GM12878 (cell line): ENCODE measurements around the gene RALGAPA2. TPM values are rescaled to one million over a fixed set of nuclear protein-coding genes. Genes with fewer than 3 reads are reported as not detected.

ENCODE experiments used
- ATAC-seq: fragments of 200-7000 bp; cut with Tn5 transposase; 3 replicates; pipeline ENCODE4 v1.9.1; 2020; ENCODE audit warnings: mild to moderate bottlenecking, moderate library complexity
- BruUV-seq: library from RNA; stranded (reverse); fragments of 400-500 nt; replicated peaks from 2 replicates; lab custom pipeline; 2021; lab: Mats Ljungman, UMichigan
- CTCF ChIA-PET: fragments of 300-600 bp; sonication (Branson Sonifier 250); formaldehyde crosslinking; extraction: SDS; loops from one replicate; lab custom pipeline; 2021; ENCODE audit warnings: inconsistent platforms; lab: Yijun Ruan, JAX
- POLR2A ChIA-PET: fragments of 350-600 bp; formaldehyde crosslinking; extraction: SDS; loops from one replicate; lab custom pipeline; 2021; ENCODE audit warnings: inconsistent platforms; lab: Charles Lee
- RAD21 ChIA-PET: fragments of 300-600 bp; sonication (Branson Sonifier 250); formaldehyde crosslinking; loops from one replicate; lab custom pipeline; 2023; ENCODE audit warnings: antibody characterized with exemption; ENCODE audit not compliant: unreplicated experiment; lab: Charles Lee
- SMC1A ChIA-PET: fragments of 300-600 bp; sonication (Branson Sonifier 250); formaldehyde crosslinking; loops from one replicate; lab custom pipeline; 2023; ENCODE audit not compliant: unreplicated experiment, uncharacterized antibody; lab: Charles Lee
- DNase-seq: peaks from one replicate; pipeline ENCODE4 v3.0.0-alpha.2; 2011; ENCODE audit warnings: low read depth, low spot score
- FAIRE-seq: peaks from 3 replicates; lab custom pipeline; 2011; peaks lifted over from hg19 to GRCh38; lab: Jason Lieb, UNC
- H2AFZ ChIP-seq: 2 replicates; pipeline ENCODE4 v1.6.0; 2011; ENCODE audit warnings: low read depth, low read length, control low read depth; ENCODE audit not compliant: control insufficient read depth
- H3K27ac ChIP-seq: 2 replicates; pipeline ENCODE4 v1.5.1; 2011; ENCODE audit warnings: control low read depth; ENCODE audit not compliant: control insufficient read depth, insufficient read depth
- H3K27me3 ChIP-seq, 2 experiments: replicated peaks in 1 of 2; 2 replicates each; pipeline versions ENCODE4 v1.6.0 to v1.6.1; 2011; ENCODE audit warnings: low read length in 1 of 2; ENCODE audit not compliant: control insufficient read depth in 2 of 2, insufficient read depth in 2 of 2
- H3K36me3 ChIP-seq, 2 experiments: 2 replicates each; pipeline ENCODE4 v1.5.1; 2011; ENCODE audit warnings: low read length in 1 of 2; ENCODE audit not compliant: control insufficient read depth in 2 of 2, insufficient read depth in 2 of 2
- H3K4me1 ChIP-seq: 2 replicates; pipeline ENCODE4 v1.6.1; 2011; ENCODE audit warnings: mild to moderate bottlenecking, low read length, moderate library complexity, mixed read lengths; ENCODE audit not compliant: control insufficient read depth, insufficient read depth
- H3K4me2 ChIP-seq: 2 replicates; pipeline ENCODE4 v1.6.0; 2011; ENCODE audit warnings: control low read depth; ENCODE audit not compliant: control insufficient read depth, insufficient read depth
- H3K4me3 ChIP-seq: fragments of 200-600 bp; sonication (generic); 2 replicates; pipeline ENCODE4 v1.5.1; 2016
- H3K79me2 ChIP-seq: 2 replicates; pipeline ENCODE4 v1.6.0; 2011; ENCODE audit warnings: low read length; ENCODE audit not compliant: control insufficient read depth, insufficient read depth
- H3K9ac ChIP-seq: 2 replicates; pipeline ENCODE4 v1.8.0; 2011; ENCODE audit warnings: low read length, control low read depth, mixed read lengths; ENCODE audit not compliant: control insufficient read depth, insufficient read depth
- H3K9me3 ChIP-seq: replicated peaks from 3 replicates; pipeline ENCODE4 v1.5.1; 2011; ENCODE audit warnings: mild to moderate bottlenecking, low read length; ENCODE audit not compliant: control insufficient read depth, insufficient read depth
- H4K20me1 ChIP-seq: 2 replicates; pipeline ENCODE4 v1.6.0; 2011; ENCODE audit not compliant: control insufficient read depth, insufficient read depth
- CUX1 ChIP-seq: IDR thresholded peaks from 2 replicates; pipeline ENCODE4 v1.6.1; 2012; ENCODE audit warnings: improper control_type of control experiment, low read depth, low read length; ENCODE audit not compliant: insufficient replicate concordance
- EZH2 ChIP-seq: IDR thresholded peaks from 2 replicates; pipeline ENCODE4 v1.6.1; 2012; ENCODE audit warnings: low read depth, mild to moderate bottlenecking, control low read depth, inconsistent platforms, low read length, borderline replicate concordance; ENCODE audit not compliant: control insufficient read depth
- GABPA ChIP-seq: IDR thresholded peaks from 2 replicates; pipeline ENCODE4 v1.6.1; 2014; ENCODE audit warnings: antibody characterized with exemption, low read depth, mild to moderate bottlenecking, inconsistent platforms
- IRF3 ChIP-seq: fragments of 450-650 bp; IDR thresholded peaks from 2 replicates; pipeline ENCODE4 v1.6.1; 2014; ENCODE audit warnings: mild to moderate bottlenecking
- IRF4 ChIP-seq: IDR thresholded peaks from 2 replicates; pipeline ENCODE4 v1.6.1; 2011; ENCODE audit warnings: low read depth, low read length
- NFXL1 ChIP-seq: fragments of 450-650 bp; IDR thresholded peaks from 2 replicates; pipeline ENCODE4 v1.6.1; 2017; ENCODE audit warnings: antibody characterized with exemption, mild to moderate bottlenecking, borderline replicate concordance
- NR2C1 ChIP-seq: fragments of 450-650 bp; IDR thresholded peaks from 2 replicates; pipeline ENCODE4 v1.6.1; 2017; ENCODE audit warnings: antibody characterized with exemption, mild to moderate bottlenecking, moderate library complexity
- PKNOX1 ChIP-seq: fragments of 450-650 bp; IDR thresholded peaks from 2 replicates; pipeline ENCODE4 v1.6.1; 2016; ENCODE audit warnings: mild to moderate bottlenecking
- SMAD5 ChIP-seq: IDR thresholded peaks from 2 replicates; pipeline ENCODE4 v1.6.1; 2016; ENCODE audit warnings: antibody characterized with exemption, low read depth
- SREBF1 ChIP-seq: IDR thresholded peaks from 2 replicates; pipeline ENCODE4 v1.6.1; 2012; ENCODE audit warnings: mild to moderate bottlenecking, low read length
- STAT1 ChIP-seq: fragments of 450-650 bp; conservative IDR thresholded peaks from 2 replicates; pipeline ENCODE4 v1.6.1; 2014; ENCODE audit warnings: antibody characterized with exemption, mild to moderate bottlenecking
- ZNF622 ChIP-seq: fragments of 450-650 bp; IDR thresholded peaks from 2 replicates; pipeline ENCODE4 v1.6.1; 2017; ENCODE audit warnings: mild to moderate bottlenecking, inconsistent platforms
- ZNF687 ChIP-seq: fragments of 450-650 bp; IDR thresholded peaks from 2 replicates; pipeline ENCODE4 v1.6.1; 2017; ENCODE audit warnings: mild to moderate bottlenecking, moderate library complexity
- WGBS: methylation state at CpG from one replicate; pipeline ENCODE4 v1.1.6; 2016; ENCODE audit warnings: low lambda C conversion rate; ENCODE audit not compliant: insufficient replicate concordance, insufficient coverage; ENCODE audit errors: missing lambda C conversion rate; 5-methylcytosine and 5-hydroxymethylcytosine counted together
- in situ Hi-C: fragments of 300-500 bp; cut with MboI; formaldehyde crosslinking; loops from 9 replicates; pipeline ENCODE4 v1.14.3; 2018; ENCODE audit warnings: mixed read lengths
- intact Hi-C: fragments of 100-400 bp; cut with micrococcal nuclease; formaldehyde crosslinking; loops from one replicate; pipeline ENCODE4 v1.14.2; 2022; ENCODE audit not compliant: unreplicated experiment
- polyA plus RNA-seq, 11 experiments: library from polyadenylated mRNA; depleted of rRNA in 4 of 11; unstranded in 6 of 11; stranded (reverse) in 5 of 11; fragments of >200 nt; fragmentation: Nextera tagmentation in 4 of 11; fragmentation: Illumina TruSeq in 1 of 11; extraction: Ambion mirVana in 4 of 11; extraction: Trizol in 1 of 11; gene quantifications; 1 replicate in 1 of 11; 2 replicates in 10 of 11; pipeline versions ENCODE4 v1.2.1 to v1.2.3, GENCODE V29; 2011 to 2016; ENCODE audit warnings: inconsistent platforms in 2 of 11, missing spikeins in 2 of 11, low read depth in 1 of 11
- total RNA-seq, 4 experiments: library from RNA; depleted of rRNA in 3 of 4; stranded (reverse); fragments of >200 nt in 3 of 4; fragmentation: Illumina TruSeq in 1 of 4; extraction: Trizol in 1 of 4; gene quantifications; 2 replicates each; pipeline versions ENCODE4 v1.2.1 to v1.2.3, GENCODE V29; 2013 to 2021

Gene RALGAPA2
- total and polyA plus RNA-seq, 10 of the 15 experiments (the other 5 are each of a cell fraction or from before 2014, with no cell fraction given), result 2.9 to 29.4 (median 19.6) TPM

GRCh38 chr20:20505554-20505953 is 206.9 kb downstream of the RALGAPA2 start:
- FAIRE-seq, result no peak
- no peak for DNase-seq
- TF ChIP-seq ZNF687 (no peak), IRF3 (no peak), IRF4 (no peak), CUX1 (no peak), SREBF1 (no peak), EZH2 (no peak), ZNF622 (no peak), STAT1 (no peak), PKNOX1 (no peak), SMAD5 (no peak), NFXL1 (no peak), GABPA (no peak), NR2C1 (no peak)

More at GRCh38 chr20:20505554-20505953, 206.9 kb downstream of the RALGAPA2 start:
- intact Hi-C loops (no loop called here), in situ Hi-C loops (no loop called here)
- Histone ChIP-seq H3K9me3 (no peaks in the 10 kb centered on the region), H3K9ac (no peak overlapping the region), H3K4me1 (no peaks in the 10 kb centered on the region), H3K27me3 (no peaks in the 10 kb centered on the region), H3K27ac (no peak overlapping the region), H3K4me2 (peak overlapping the region; percentile 33; the same call in 1 of the 2 replicates), H2AFZ (no peak overlapping the region), H4K20me1 (no peaks in the 10 kb centered on the region), H3K36me3 (peaks cover 3 to 11% of the 10 kb centered on the region in 2 experiments; a peak in 2 of 4 replicates), H3K4me3 (no peak overlapping the region), H3K79me2 (no peaks in the 10 kb centered on the region)
- ChIA-PET SMC1A (interaction anchor here (0.6 to 2.3 kb wide), 5 partner anchors 11 to 56 kb away, joined by 3 to 6 read pairs (median 6); no protein-coding TSS in a partner anchor), RAD21 (no interaction called here), POLR2A (interaction anchor here (1.2 kb wide), 1 partner anchor 8 kb away, joined by 3 read pairs; no protein-coding TSS in a partner anchor), CTCF (interaction anchor here (0.9 kb wide), 1 partner anchor 12 kb away, joined by 3 read pairs; no protein-coding TSS in a partner anchor)
- WGBS, result 75% methylated on average over 2 of the region's 2 CpGs
- peak; percentile 54 for ATAC-seq
- no TSS peak for BruUV-seq
